Testis (tissue), 3 donors: Measurements from ENCODE around the gene NOD2. TPM values are rescaled to one million over a fixed set of nuclear protein-coding genes. Genes with fewer than 3 reads are reported as not detected.

Source experiments
- DNase-seq: peaks from one replicate; pipeline ENCODE4 v3.0.0-alpha.2; 2019
- H3K27ac ChIP-seq, 2 donors: fragments of 200-600 bp; sonication (generic); one replicate each; pipeline ENCODE4 v1.5.1; 2019
- H3K27me3 ChIP-seq: fragments of 200-600 bp; sonication (generic); one replicate; pipeline ENCODE4 v1.5.1; 2019
- H3K36me3 ChIP-seq: fragments of 200-600 bp; sonication (generic); one replicate; pipeline ENCODE4 v1.5.1; 2017; ENCODE audit warnings: low read depth; ENCODE audit errors: missing control alignments
- H3K4me1 ChIP-seq: fragments of 200-600 bp; sonication (generic); one replicate; pipeline ENCODE4 v1.5.1; 2019
- H3K4me3 ChIP-seq, 2 donors: fragments of 200-600 bp; sonication (generic); one replicate each; pipeline ENCODE4 v1.5.1; 2017 to 2019
- H3K9me3 ChIP-seq: fragments of 200-600 bp; sonication (generic); one replicate; pipeline ENCODE4 v1.5.1; 2017
- CTCF ChIP-seq, 3 experiments: fragments of 450-650 bp in 2 of 3; fragments of 200-600 bp in 1 of 3; sonication (generic) in 1 of 3; IDR thresholded peaks; one replicate each; pipeline ENCODE4 v1.5.1; 2016 to 2019; ENCODE audit warnings: antibody characterized with exemption in 3 of 3, mild to moderate bottlenecking in 2 of 3, moderate library complexity in 1 of 3
- POLR2A ChIP-seq: fragments of 450-650 bp; IDR thresholded peaks from one replicate; pipeline ENCODE4 v1.6.1; 2017; ENCODE audit warnings: antibody characterized with exemption, mild to moderate bottlenecking, moderate library complexity
- WGBS, 2 donors: methylation state at CpG; one replicate each; pipeline ENCODE4 v1.1.5; 2018; 5-methylcytosine and 5-hydroxymethylcytosine counted together
- intact Hi-C: fragments of 100-400 bp; cut with DNase I; formaldehyde crosslinking; loops from one replicate; pipeline ENCODE4 v1.15.1; 2023; ENCODE audit warnings: low total_unique reads
- polyA plus RNA-seq: library from polyadenylated mRNA; stranded (reverse); fragments of 350-450 nt; fragmentation: Illumina TruSeq; extraction: RNeasy Lipid Tissue Mini Kit (QIAGEN cat#74804); gene quantifications from one replicate; pipeline ENCODE4 v1.2.3, GENCODE V29; 2014; ENCODE audit warnings: low read depth, low replicate concordance; ENCODE audit not compliant: insufficient read depth
- total RNA-seq, 2 donors: library from RNA; depleted of rRNA; stranded (reverse); fragments of >200 nt; gene quantifications; one replicate each; pipeline ENCODE4 v1.2.3, GENCODE V29; 2016

NOD2 gene
- total and polyA plus RNA-seq, 3 donors from 2014 or later = 1.6 to 4.1 (median 1.7) TPM

GRCh38 chr16:50657241-50657640 is 36.2 kb upstream of the NOD2 start:
- intact Hi-C loops = no loop called here
- H3K4me3 ChIP-seq = no peak overlapping the region
- TF ChIP-seq CTCF (IDR thresholded peaks at IDR 0.05) = no peak
- no peak for TF ChIP-seq POLR2A
- no peaks in the 10 kb centered on the region for H3K4me1 ChIP-seq
- no peak for DNase-seq
- H3K27me3 ChIP-seq = no peaks in the 10 kb centered on the region
- H3K9me3 ChIP-seq = no peaks in the 10 kb centered on the region
- 64 to 78% methylated on average over 5 of the region's 5 CpGs for WGBS, 2 donors
- H3K27ac ChIP-seq = no peak overlapping the region
- no peaks in the 10 kb centered on the region for H3K36me3 ChIP-seq

GRCh38 chr16:50659806-50660205 is 33.6 kb upstream of the NOD2 start:
- DNase-seq = no peak
- Histone ChIP-seq H3K4me3 (no peak overlapping the region), H3K4me1 (no peaks in the 10 kb centered on the region), H3K27ac (no peak overlapping the region), H3K27me3 (no peaks in the 10 kb centered on the region), H3K9me3 (no peaks in the 10 kb centered on the region), H3K36me3 (no peaks in the 10 kb centered on the region)
- WGBS, 2 donors = 89 to 92% methylated on average over 5 of the region's 5 CpGs
- intact Hi-C loops = loop anchor here (10.0 kb wide), 2 partner anchors 145 to 285 kb away; no protein-coding TSS in a partner anchor
- TF ChIP-seq POLR2A (no peak), CTCF (IDR thresholded peaks at IDR 0.05) (no peak)

GRCh38 chr16:50662306-50662940 is 31.0 kb upstream of the NOD2 start:
- Histone ChIP-seq H3K4me3 (no peak overlapping the region), H3K27me3 (no peaks in the 10 kb centered on the region), H3K9me3 (no peaks in the 10 kb centered on the region), H3K36me3 (no peaks in the 10 kb centered on the region), H3K27ac (no peak overlapping the region), H3K4me1 (no peaks in the 10 kb centered on the region)
- WGBS, 2 donors = 85 to 87% methylated on average over 10 of the region's 10 CpGs
- no peak for DNase-seq
- intact Hi-C loops = loop anchor here (10.0 kb wide), 2 partner anchors 142 to 288 kb away; no protein-coding TSS in a partner anchor
- no peak for TF ChIP-seq CTCF (IDR thresholded peaks at IDR 0.05)
- no peak for TF ChIP-seq POLR2A

- H3K27ac ChIP-seq = no peak overlapping the region
- H3K9me3 ChIP-seq = no peaks in the 10 kb centered on the region
- TF ChIP-seq POLR2A = no peak
- no peak for TF ChIP-seq CTCF (IDR thresholded peaks at IDR 0.05)
- H3K4me3 ChIP-seq = no peak overlapping the region
- no peak for DNase-seq
- WGBS, 2 donors = 80 to 83% methylated on average over 5 of the region's 5 CpGs
- H3K27me3 ChIP-seq = no peaks in the 10 kb centered on the region
- H3K4me1 ChIP-seq = no peaks in the 10 kb centered on the region
- H3K36me3 ChIP-seq = no peaks in the 10 kb centered on the region
- intact Hi-C loops = loop anchor here (10.0 kb wide), 2 partner anchors 141 to 289 kb away; no protein-coding TSS in a partner anchor
Observed at GRCh38 chr16:50664270-50664669, 29.1 kb upstream of the NOD2 start.
